ENCODE results near the gene PANX2.

PANX2 gene

DNA sequence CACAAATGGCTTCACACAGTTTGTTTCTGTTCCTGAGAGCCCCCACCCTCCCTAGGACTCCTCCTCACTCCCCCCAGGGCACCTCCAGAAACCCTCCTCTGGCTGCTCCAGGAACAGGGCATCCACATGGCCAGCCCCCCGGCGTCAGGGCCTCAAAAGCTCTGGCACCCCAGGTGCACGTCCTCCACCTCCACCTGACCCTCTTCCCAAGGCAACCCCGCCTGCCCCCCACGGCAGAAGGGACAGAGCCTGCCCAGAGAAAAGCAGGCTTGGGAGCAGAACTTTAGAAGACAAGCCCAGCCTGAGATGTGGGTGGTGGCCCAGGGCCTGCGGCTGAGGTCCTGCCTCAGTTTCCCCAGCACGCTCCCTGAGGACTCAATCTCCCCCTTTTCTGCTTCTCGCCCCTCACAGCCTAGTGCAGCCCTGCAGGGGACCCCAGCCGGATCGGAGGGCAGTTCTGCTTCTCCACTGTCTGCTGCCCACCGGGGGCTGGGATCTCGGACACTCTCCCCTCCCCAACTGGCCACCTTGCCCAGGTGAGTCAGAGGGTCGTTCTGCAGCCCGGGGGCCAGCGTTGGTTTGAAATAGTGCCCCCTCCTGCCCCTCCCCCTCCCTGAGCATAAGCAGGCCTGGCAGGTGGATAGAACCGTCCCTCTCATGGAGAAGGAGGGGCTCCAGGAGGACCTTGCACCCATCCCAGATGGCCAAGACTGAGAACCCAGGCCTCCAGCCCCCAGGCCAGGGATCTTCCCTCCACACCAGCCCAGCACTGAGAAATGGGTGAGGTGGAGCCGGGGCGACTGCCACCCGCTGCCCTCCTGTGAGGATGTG is 12.8 kb downstream of the PANX2 start:
- Histone ChIP-seq H3K9me3 (ENCODE audit: low read length) (no peaks in the 10 kb centered on the region), H3K4me1 (ENCODE audit: insufficient read depth, low read length) (peaks cover 21% of the 10 kb centered on the region), H3K36me3 (ENCODE audit: insufficient read depth, low read length) (no peaks in the 10 kb centered on the region), H3K27ac (ENCODE audit: low read depth, low read length) (peak overlapping the region; percentile 12), H3K4me3 (ENCODE audit: low read depth in 1 of 2, low read length in 2 of 2) (no peak overlapping the region), H3K9ac (ENCODE audit: low read length) (no peak overlapping the region), H3K27me3 (ENCODE audit: control insufficient read depth in 1 of 2, insufficient read depth in 2 of 2, low read length in 2 of 2) (peaks cover 0 to 20% of the 10 kb centered on the region in 2 donors)

DNA sequence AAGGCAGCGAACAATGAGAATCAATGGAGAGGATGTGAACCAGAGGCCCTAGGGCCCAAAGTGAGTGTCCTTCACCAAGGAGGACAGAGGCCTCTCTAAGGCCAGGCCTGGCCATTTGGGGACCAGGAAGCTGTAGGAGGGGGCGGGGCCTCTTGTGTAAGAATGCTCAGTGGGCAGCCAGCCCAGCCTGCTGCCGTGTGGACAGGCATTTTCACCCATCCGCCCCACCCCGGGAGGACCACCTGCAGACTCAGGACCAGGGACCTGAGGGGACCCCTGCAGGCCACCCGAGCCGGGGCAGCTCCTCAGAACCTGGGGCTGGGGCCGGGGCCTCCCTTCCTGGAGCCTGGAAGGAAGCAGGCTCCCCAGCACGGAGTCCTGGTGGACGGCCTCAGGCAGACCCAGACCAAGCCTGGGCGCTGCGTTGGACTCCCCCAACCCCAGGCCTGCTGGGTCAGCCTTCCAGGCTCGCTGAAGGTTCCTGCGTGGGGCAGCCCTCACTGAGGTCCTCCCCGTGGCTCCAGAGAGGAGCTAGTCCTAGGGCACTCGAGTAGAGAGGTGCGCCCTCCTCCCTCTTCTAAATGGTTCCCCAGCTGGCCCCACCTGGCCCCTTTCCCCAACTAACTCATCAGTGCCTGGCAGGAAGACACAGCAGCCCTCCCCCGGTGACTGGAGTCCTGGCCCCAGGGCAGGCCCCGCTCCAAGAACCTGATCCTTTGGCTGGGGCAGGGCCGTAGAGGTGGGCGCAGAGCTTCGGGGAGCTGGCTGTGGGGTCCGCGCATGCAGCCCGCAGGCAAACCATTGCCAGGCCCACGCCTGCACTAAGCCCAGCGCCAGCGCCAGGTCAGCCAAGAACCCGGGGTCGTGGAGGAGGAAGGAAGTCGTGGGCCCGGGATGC is 13.7 kb downstream of the PANX2 start:
- Histone ChIP-seq H3K27ac (ENCODE audit: low read depth, low read length) (peak overlapping the region; percentile 12), H3K4me1 (ENCODE audit: insufficient read depth, low read length) (peaks cover 22% of the 10 kb centered on the region), H3K9ac (ENCODE audit: low read length) (no peak overlapping the region), H3K36me3 (ENCODE audit: insufficient read depth, low read length) (no peaks in the 10 kb centered on the region), H3K9me3 (ENCODE audit: low read length) (no peaks in the 10 kb centered on the region), H3K27me3 (ENCODE audit: control insufficient read depth in 1 of 2, insufficient read depth in 2 of 2, low read length in 2 of 2) (peaks cover 0 to 11% of the 10 kb centered on the region in 2 donors), H3K4me3 (ENCODE audit: low read depth in 1 of 2, low read length in 2 of 2) (no peak overlapping the region)

DNA sequence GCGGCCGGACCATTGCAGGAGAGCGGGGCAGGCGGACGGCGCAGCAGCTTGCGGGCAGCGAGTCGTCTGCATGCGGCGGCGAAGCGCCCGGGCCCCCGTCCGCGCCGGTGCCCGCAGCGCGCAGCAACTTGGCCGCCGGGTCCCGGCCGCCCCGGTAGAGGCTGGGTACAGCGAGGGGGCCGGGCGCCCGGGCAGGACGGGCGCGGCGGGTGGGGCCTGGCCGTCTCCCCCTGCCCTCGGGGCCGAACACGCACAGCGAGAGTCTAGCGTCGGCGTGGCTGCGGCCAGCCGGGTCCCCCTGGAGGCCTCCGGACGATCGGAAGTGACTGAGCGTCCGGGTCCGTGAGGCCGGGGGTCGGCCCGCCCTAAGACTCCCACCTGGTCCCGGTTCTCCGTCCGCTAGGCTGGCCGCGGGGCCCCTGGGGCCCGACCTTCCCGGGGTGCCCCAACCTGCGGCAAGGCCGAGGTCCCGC is 14.4 kb downstream of the PANX2 start:
- Histone ChIP-seq H3K9ac (ENCODE audit: low read length) (no peak overlapping the region), H3K4me3 (ENCODE audit: low read depth in 1 of 2, low read length in 2 of 2) (peak overlapping the region; percentile 66 to 80), H3K27ac (ENCODE audit: low read depth, low read length) (no peak overlapping the region), H3K9me3 (ENCODE audit: low read length) (no peaks in the 10 kb centered on the region), H3K27me3 (ENCODE audit: control insufficient read depth in 1 of 2, insufficient read depth in 2 of 2, low read length in 2 of 2) (peaks cover 0 to 4% of the 10 kb centered on the region in 2 donors), H3K4me1 (ENCODE audit: insufficient read depth, low read length) (peaks cover 29% of the 10 kb centered on the region), H3K36me3 (ENCODE audit: insufficient read depth, low read length) (no peaks in the 10 kb centered on the region)

DNA sequence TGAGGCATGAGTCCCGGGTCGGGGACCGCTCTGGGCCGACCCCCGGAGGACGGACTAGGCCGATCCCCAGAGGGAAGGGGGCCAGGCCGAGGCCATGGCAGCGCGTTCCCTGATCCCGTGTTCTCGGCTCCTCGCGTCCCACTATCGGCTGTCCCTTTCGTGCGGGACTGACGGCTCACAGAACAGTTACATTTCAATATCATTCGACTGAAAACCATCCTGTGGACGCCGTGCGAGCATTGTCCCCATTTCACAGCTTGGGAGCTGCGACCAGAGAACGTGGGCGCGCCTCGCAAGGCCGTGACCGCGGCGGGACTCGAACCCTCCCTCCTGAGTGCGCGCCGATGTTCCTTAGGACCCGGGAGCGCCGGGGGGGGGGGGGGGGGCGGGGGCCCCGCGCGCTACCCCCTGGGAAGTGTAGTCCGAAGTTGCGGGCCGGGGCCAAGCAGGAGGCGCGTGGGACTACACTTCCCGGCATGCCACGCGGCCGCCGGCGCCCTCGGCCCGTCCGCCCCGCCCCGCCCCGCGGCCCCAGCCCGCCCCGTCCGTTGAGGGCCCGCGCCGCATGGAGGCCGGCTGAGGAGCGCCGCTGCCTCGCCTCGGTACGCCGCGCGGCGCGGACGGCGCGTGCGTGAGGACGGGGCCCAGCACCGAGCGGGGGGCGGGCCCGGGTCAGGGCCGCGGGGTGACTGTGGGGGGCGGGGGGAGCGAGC is 15.0 kb downstream of the PANX2 start, which contains the start of gene TRABD:
Gene TRABD, plus strand, starts transcription at position 539 of the 713 bp plus-strand sequence. CDS start 7,148 bp downstream, outside the sequence.
- no peaks in the 10 kb centered on the region for H3K27me3 ChIP-seq (ENCODE audit: control insufficient read depth in 1 of 2, insufficient read depth in 2 of 2, low read length in 2 of 2)
- H3K36me3 ChIP-seq (ENCODE audit: insufficient read depth, low read length): no peaks in the 10 kb centered on the region
- H3K4me3 ChIP-seq (ENCODE audit: low read depth in 1 of 2, low read length in 2 of 2): peak within 1 kb of the TSS; percentile 66 to 80
- peak within 1 kb of the TSS; percentile 27 for H3K9ac ChIP-seq (ENCODE audit: low read length)
- peaks cover 31% of the 10 kb centered on the region for H3K4me1 ChIP-seq (ENCODE audit: insufficient read depth, low read length)
- H3K27ac ChIP-seq (ENCODE audit: low read depth, low read length): peak within 1 kb of the TSS; percentile 35
- no peaks in the 10 kb centered on the region for H3K9me3 ChIP-seq (ENCODE audit: low read length)

DNA sequence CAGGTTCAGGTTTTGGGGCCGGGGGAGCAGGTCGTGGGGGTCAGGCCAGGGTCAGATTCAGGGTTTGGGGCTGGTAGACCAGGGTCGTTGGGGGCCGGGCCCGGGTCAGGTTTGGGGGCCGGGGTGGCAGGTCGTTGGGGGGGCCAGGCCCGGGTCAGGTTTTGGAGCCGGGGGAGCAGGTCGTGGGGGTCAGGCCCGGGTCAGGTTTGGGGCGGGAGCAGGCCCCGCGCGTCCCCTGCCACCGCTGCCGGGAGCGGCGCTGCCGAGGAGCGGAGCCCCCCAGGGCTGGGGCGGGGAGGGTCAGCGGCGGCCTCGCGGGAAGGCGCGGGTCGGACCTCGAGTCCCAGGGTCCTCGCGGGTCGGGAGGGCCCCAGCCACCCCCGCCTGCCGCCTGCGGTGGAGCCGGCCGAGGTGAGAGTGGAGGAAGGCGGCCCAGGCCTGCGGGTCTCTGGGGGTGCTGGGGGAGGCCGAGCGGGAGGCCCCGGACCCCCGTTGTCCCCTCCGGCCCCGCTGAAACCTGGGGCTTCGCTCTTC is 15.7 kb downstream of the PANX2 start:
- Histone ChIP-seq H3K4me3 (ENCODE audit: low read depth in 1 of 2, low read length in 2 of 2) (peak overlapping the region; percentile 47 to 59), H3K27ac (ENCODE audit: low read depth, low read length) (peak overlapping the region; percentile 35), H3K36me3 (ENCODE audit: insufficient read depth, low read length) (no peaks in the 10 kb centered on the region), H3K9ac (ENCODE audit: low read length) (peak overlapping the region; percentile 27), H3K9me3 (ENCODE audit: low read length) (no peaks in the 10 kb centered on the region), H3K27me3 (ENCODE audit: control insufficient read depth in 1 of 2, insufficient read depth in 2 of 2, low read length in 2 of 2) (no peaks in the 10 kb centered on the region), H3K4me1 (ENCODE audit: insufficient read depth, low read length) (peaks cover 38% of the 10 kb centered on the region)

DNA sequence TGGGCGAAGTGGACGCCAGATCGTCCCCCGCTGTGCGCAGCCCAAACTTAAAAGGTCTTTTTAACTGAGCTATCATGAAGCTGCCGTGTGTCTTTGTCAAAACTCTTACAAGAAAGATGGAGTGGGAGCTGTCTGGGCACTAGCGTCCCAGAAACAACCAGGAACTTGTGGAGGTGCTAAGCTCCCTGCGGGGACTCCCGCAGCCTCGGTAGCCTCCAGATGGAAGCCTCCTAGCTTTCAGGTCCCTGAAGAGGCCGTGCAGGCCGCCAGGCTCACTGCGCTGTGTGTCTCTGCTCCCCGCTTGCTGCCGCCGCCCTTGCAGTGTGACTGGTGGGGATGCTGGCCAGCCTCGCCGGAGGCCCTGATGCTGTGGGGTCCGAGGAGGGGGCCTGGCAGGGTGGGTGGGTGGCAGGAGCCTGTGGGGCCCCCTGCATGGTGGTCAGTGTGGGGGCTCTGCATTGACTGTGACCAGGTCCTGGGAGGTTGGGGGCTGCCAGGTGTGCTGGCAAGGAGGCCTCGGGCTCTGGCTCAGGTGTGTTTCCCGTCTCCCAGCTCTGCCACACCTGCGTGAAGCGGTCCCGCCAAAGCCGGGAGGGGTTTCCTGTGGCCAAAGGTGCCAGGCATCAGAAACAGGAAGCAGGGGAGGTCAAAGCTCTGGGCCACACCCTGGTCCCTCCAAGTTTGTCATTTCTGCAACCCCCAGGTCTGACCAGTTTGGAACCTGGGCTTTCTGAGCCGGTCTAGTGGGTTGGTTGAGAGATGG is 16.4 kb downstream of the PANX2 start:
- Histone ChIP-seq H3K9ac (ENCODE audit: low read length) (peak overlapping the region; percentile 27), H3K27ac (ENCODE audit: low read depth, low read length) (peak overlapping the region; percentile 35), H3K4me3 (ENCODE audit: low read depth in 1 of 2, low read length in 2 of 2) (peak overlapping the region; percentile 47 to 59), H3K27me3 (ENCODE audit: control insufficient read depth in 1 of 2, insufficient read depth in 2 of 2, low read length in 2 of 2) (no peaks in the 10 kb centered on the region), H3K9me3 (ENCODE audit: low read length) (no peaks in the 10 kb centered on the region), H3K4me1 (ENCODE audit: insufficient read depth, low read length) (peaks cover 40% of the 10 kb centered on the region), H3K36me3 (ENCODE audit: insufficient read depth, low read length) (no peaks in the 10 kb centered on the region)

DNA sequence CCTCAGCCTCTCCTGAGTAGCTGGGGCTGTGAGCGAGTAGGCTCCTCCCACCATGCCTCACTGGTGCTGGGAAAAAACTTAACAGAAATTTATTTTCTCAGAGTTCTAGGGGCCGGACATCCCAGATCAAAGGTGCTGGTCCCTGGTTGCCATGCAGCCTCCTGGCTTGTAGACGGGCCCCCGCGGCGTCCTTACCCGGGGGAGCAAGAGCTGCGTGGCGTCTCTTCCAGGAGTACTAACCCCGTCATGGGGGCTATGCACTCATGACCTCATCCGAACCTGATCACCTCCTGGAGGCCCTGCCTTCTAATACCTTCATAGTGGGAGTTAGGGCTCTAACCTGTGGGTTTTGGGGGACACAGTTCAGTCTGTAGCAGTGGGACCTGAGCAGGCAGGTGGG is 17.8 kb downstream of the PANX2 start:
- Histone ChIP-seq H3K4me3 (ENCODE audit: low read depth in 1 of 2, low read length in 2 of 2) (no peak overlapping the region), H3K9ac (ENCODE audit: low read length) (no peak overlapping the region), H3K4me1 (ENCODE audit: insufficient read depth, low read length) (peaks cover 40% of the 10 kb centered on the region)

DNA sequence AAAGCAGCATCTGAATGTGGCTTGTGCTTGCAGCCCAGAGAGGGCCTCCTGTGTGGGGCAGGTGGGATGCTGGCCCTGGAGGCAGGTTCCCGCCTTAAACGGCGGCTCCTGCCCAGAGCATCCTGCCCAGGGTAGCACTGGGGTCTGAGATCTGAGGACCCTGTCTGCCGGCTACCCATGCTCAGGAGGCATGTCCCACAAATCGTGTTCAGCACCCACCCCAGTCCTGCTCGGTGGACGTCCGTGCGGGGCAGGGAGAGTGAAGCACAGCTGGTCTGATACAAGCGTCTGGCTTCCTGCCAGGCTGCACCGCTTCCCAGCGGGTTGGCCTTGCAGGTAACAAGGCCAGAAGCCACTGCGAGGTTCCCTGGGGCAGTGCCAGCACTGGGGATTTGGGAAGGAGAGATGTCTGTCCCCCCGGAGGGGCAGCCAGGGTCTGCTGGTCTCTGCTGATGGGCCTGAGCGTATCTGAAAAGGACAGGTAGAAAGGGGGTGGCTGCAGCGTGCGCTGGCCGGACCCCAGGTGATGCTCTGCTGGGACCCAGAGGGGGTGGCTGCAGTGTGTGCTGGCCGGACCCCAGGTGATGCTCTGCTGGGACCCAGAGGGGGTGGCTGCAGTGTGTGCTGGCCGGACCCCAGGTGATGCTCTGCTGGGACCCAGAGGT is 18.8 kb downstream of the PANX2 start:
- H3K4me3 ChIP-seq (ENCODE audit: low read depth in 1 of 2, low read length in 2 of 2): no peak overlapping the region

More for the DNA sequence above, 17.8 kb downstream of the PANX2 start:
- Histone ChIP-seq H3K9me3 (ENCODE audit: low read length) (no peaks in the 10 kb centered on the region), H3K36me3 (ENCODE audit: insufficient read depth, low read length) (no peaks in the 10 kb centered on the region), H3K27me3 (ENCODE audit: control insufficient read depth in 1 of 2, insufficient read depth in 2 of 2, low read length in 2 of 2) (no peaks in the 10 kb centered on the region), H3K27ac (ENCODE audit: low read depth, low read length) (no peak overlapping the region)

DNA sequence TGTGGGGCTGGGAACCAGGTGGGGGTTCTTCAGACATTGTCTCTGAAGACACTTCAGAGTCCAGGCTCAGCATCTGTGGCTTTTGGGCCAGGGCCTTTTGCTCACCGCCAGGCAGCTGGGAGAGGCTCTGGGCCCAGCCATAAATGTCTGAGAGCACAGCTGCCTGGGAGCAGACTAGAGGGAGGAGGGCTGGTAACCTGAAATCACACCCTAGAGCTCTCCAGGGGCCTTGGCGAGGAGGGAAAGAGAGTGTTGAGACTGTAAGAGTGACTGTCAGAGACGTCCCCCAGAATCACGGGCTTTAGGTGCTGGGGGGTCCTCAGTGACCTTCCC is 19.3 kb downstream of the PANX2 start:
- Histone ChIP-seq H3K36me3 (ENCODE audit: insufficient read depth, low read length) (peaks cover 7% of the 10 kb centered on the region), H3K9me3 (ENCODE audit: low read length) (no peaks in the 10 kb centered on the region), H3K9ac (ENCODE audit: low read length) (no peak overlapping the region), H3K27me3 (ENCODE audit: control insufficient read depth in 1 of 2, insufficient read depth in 2 of 2, low read length in 2 of 2) (no peaks in the 10 kb centered on the region), H3K4me3 (ENCODE audit: low read depth in 1 of 2, low read length in 2 of 2) (peak overlapping the region; percentile 42 to 45), H3K27ac (ENCODE audit: low read depth, low read length) (peak overlapping the region; percentile 72), H3K4me1 (ENCODE audit: insufficient read depth, low read length) (peaks cover 27% of the 10 kb centered on the region)

More for the DNA sequence above, 18.8 kb downstream of the PANX2 start:
- Histone ChIP-seq H3K27me3 (ENCODE audit: control insufficient read depth in 1 of 2, insufficient read depth in 2 of 2, low read length in 2 of 2) (no peaks in the 10 kb centered on the region), H3K4me1 (ENCODE audit: insufficient read depth, low read length) (peaks cover 31% of the 10 kb centered on the region), H3K27ac (ENCODE audit: low read depth, low read length) (no peak overlapping the region), H3K9ac (ENCODE audit: low read length) (no peak overlapping the region), H3K36me3 (ENCODE audit: insufficient read depth, low read length) (peaks cover 3% of the 10 kb centered on the region), H3K9me3 (ENCODE audit: low read length) (no peaks in the 10 kb centered on the region)

Measured in muscle layer of colon (tissue), 2 donors.